Right lobe of liver (tissue), 6 donors: ENCODE data around the gene RNLS. TPM values are rescaled to one million over a fixed set of nuclear protein-coding genes. Genes with fewer than 3 reads are reported as not detected.

Source experiments
- ATAC-seq, 4 donors: fragments of 200-7000 bp; cut with Tn5 transposase; one replicate each; pipeline ENCODE4 v1.9.1; 2020; ENCODE audit warnings: mild to moderate bottlenecking in 4 of 4, moderate library complexity in 4 of 4
- DNase-seq, 3 donors: peaks; one replicate each; pipeline ENCODE4 v3.0.0-alpha.2; 2020
- H3K27ac ChIP-seq, 3 donors: fragments of 200-600 bp; one replicate each; pipeline ENCODE4 v1.8.0; 2022
- H3K27me3 ChIP-seq, 2 donors: fragments of 200-600 bp; one replicate each; pipeline ENCODE4 v1.8.0; 2022
- H3K36me3 ChIP-seq, 4 donors: fragments of 200-600 bp; sonication (generic) in 1 of 4; one replicate each; pipeline versions ENCODE4 v1.5.1 to v1.8.0; 2017 to 2022; ENCODE audit warnings: control low read depth in 1 of 4
- H3K4me1 ChIP-seq, 4 donors: fragments of 200-600 bp; sonication (generic) in 1 of 4; one replicate each; pipeline versions ENCODE4 v1.5.1 to v1.8.0; 2017 to 2022; ENCODE audit warnings: control low read depth in 1 of 4
- H3K4me3 ChIP-seq, 3 donors: fragments of 200-600 bp; one replicate each; pipeline ENCODE4 v1.8.0; 2022
- H3K9me3 ChIP-seq, 4 donors: fragments of 200-600 bp; sonication (generic) in 1 of 4; one replicate each; pipeline versions ENCODE4 v1.5.1 to v1.8.0; 2017 to 2022; ENCODE audit warnings: control low read depth in 1 of 4
- CTCF ChIP-seq, 4 donors: fragments of 200-600 bp in 3 of 4; fragments of 450-650 bp in 1 of 4; IDR thresholded peaks; one replicate each; pipeline versions ENCODE4 v1.5.1 to v1.8.0; 2016 to 2022; ENCODE audit warnings: antibody characterized with exemption in 4 of 4, mild to moderate bottlenecking in 2 of 4
- POLR2A ChIP-seq: fragments of 450-650 bp; IDR thresholded peaks from one replicate; pipeline ENCODE4 v1.6.1; 2017; ENCODE audit warnings: antibody characterized with exemption, mild to moderate bottlenecking
- WGBS: methylation state at CpG from one replicate; pipeline ENCODE4 v1.1.6; 2018; ENCODE audit warnings: low coverage, low lambda C conversion rate; ENCODE audit not compliant: insufficient coverage; ENCODE audit errors: missing lambda C conversion rate; 5-methylcytosine and 5-hydroxymethylcytosine counted together
- intact Hi-C, 2 donors: fragments of 100-400 bp; cut with DNase I; formaldehyde crosslinking; loops; one replicate each; pipeline versions ENCODE4 v1.11.2 to v1.14.1; 2022
- total RNA-seq, 6 experiments: library from RNA; depleted of rRNA in 2 of 6; stranded (reverse); fragments of >200 nt in 2 of 6; fragmentation: NEBNext Ultra II Directional in 3 of 6; extraction: Animal tissue kit (Norgen Biotek cat#: 25700) in 3 of 6; gene quantifications; one replicate each; pipeline versions ENCODE4 v1.1.0 to v1.2.4, GENCODE V29; 2016 to 2023
- donor health status: DM: no; HTN: yes; CAD: no.
- donor health status: DM: no; HTN: no; CAD: no.
- donor health status: DM: no; HTN: no; CAD: no.
- donor health status: DM: no; HTN: yes; CAD: no.
- donor health status: DM: no; HTN: yes; CAD: no.

Gene RNLS
- total RNA-seq, 6 experiments from 2014 or later = 5.9 to 10.5 (median 7.3) TPM

GRCh38 chr10:88421590-88421989 lies 161.5 kb downstream of the RNLS start:
- Histone ChIP-seq H3K36me3 (no peaks in the 10 kb centered on the region), H3K4me1 (no peaks in the 10 kb centered on the region), H3K27me3 (no peaks in the 10 kb centered on the region), H3K9me3 (no peaks in the 10 kb centered on the region), H3K4me3 (no peak overlapping the region), H3K27ac (no peak overlapping the region)
- no peak for TF ChIP-seq POLR2A
- TF ChIP-seq CTCF (IDR thresholded peaks at IDR 0.05) = no peak
- intact Hi-C loops = no loop called here
- no peak for ATAC-seq
- 91% methylated on average over 4 of the region's 4 CpGs for WGBS
- DNase-seq = no peak

- intact Hi-C loops = no loop called here
- H3K4me3 ChIP-seq = no peak overlapping the region
- no peaks in the 10 kb centered on the region for H3K36me3 ChIP-seq
- no peaks in the 10 kb centered on the region for H3K9me3 ChIP-seq
- WGBS = 100% methylated on average over 1 of the region's 1 CpG
- no peak overlapping the region for H3K27ac ChIP-seq
- H3K4me1 ChIP-seq = no peaks in the 10 kb centered on the region
- TF ChIP-seq POLR2A = no peak
- TF ChIP-seq CTCF (IDR thresholded peaks at IDR 0.05) = no peak
- H3K27me3 ChIP-seq = no peaks in the 10 kb centered on the region
- ATAC-seq = no peak
- DNase-seq = no peak
Measured at GRCh38 chr10:88418871-88419270, 164.2 kb downstream of the RNLS start.

GRCh38 chr10:88417387-88418030 lies 165.6 kb downstream of the RNLS start:
- TF ChIP-seq CTCF (IDR thresholded peaks at IDR 0.05) = no peak
- TF ChIP-seq POLR2A = no peak
- no peak for ATAC-seq
- intact Hi-C loops = no loop called here
- H3K4me3 ChIP-seq = no peak overlapping the region
- DNase-seq = no peak
- no peaks in the 10 kb centered on the region for H3K36me3 ChIP-seq
- H3K27ac ChIP-seq = no peak overlapping the region
- H3K9me3 ChIP-seq = no peaks in the 10 kb centered on the region
- H3K27me3 ChIP-seq = no peaks in the 10 kb centered on the region
- 70% methylated on average over 3 of the region's 3 CpGs for WGBS
- H3K4me1 ChIP-seq = no peaks in the 10 kb centered on the region

GRCh38 chr10:88416801-88417200 lies 166.3 kb downstream of the RNLS start:
- no peaks in the 10 kb centered on the region for H3K4me1 ChIP-seq
- H3K27me3 ChIP-seq = no peaks in the 10 kb centered on the region
- no peak for ATAC-seq
- no peaks in the 10 kb centered on the region for H3K9me3 ChIP-seq
- no peak for TF ChIP-seq CTCF (IDR thresholded peaks at IDR 0.05)
- no peak for TF ChIP-seq POLR2A
- no peaks in the 10 kb centered on the region for H3K36me3 ChIP-seq
- no peak for DNase-seq
- H3K4me3 ChIP-seq = no peak overlapping the region
- H3K27ac ChIP-seq = no peak overlapping the region
- WGBS = 94% methylated on average over 1 of the region's 1 CpG
- intact Hi-C loops = no loop called here
